ENCODE measurements around the gene ELOVL7. TPM values are rescaled to one million over a fixed set of nuclear protein-coding genes. Genes with fewer than 3 reads are reported as not detected.

ELOVL7 gene
- total RNA-seq, 1 donor from 2014 or later, result 14.5 TPM

DNA sequence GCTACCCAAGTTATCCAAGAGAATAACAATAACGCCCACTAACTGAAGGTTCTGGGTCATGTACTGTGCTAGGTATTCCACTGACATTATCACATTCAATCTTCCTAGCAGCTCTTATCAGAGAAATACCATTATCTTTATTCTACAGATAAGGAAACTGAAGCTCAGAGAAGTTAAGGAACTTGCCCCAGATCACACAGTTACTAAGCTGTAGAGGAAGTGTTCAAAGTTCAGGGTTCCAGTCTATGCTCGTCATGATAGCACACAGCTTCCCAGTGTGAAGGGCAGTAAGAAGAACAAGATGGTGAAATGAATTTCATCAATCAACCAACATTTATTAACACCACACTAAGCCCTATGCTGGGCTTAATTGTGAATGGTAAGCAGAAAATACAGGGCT is 29.6 kb downstream of the ELOVL7 start:
- H3K9me3 Mint-ChIP-seq (ENCODE audit: low read depth), result no peaks in the 10 kb centered on the region
- no peaks in the 10 kb centered on the region for H3K27me3 Mint-ChIP-seq
- peaks cover 1% of the 10 kb centered on the region for H3K36me3 Mint-ChIP-seq (ENCODE audit: insufficient read depth)
- DNase-seq (ENCODE audit: low spot score, unreplicated experiment), result no peak
- H3K4me3 Mint-ChIP-seq (ENCODE audit: low read depth), result no peak overlapping the region
- no peak overlapping the region for H3K27ac Mint-ChIP-seq
- TF ChIP-seq, protein P1, sequence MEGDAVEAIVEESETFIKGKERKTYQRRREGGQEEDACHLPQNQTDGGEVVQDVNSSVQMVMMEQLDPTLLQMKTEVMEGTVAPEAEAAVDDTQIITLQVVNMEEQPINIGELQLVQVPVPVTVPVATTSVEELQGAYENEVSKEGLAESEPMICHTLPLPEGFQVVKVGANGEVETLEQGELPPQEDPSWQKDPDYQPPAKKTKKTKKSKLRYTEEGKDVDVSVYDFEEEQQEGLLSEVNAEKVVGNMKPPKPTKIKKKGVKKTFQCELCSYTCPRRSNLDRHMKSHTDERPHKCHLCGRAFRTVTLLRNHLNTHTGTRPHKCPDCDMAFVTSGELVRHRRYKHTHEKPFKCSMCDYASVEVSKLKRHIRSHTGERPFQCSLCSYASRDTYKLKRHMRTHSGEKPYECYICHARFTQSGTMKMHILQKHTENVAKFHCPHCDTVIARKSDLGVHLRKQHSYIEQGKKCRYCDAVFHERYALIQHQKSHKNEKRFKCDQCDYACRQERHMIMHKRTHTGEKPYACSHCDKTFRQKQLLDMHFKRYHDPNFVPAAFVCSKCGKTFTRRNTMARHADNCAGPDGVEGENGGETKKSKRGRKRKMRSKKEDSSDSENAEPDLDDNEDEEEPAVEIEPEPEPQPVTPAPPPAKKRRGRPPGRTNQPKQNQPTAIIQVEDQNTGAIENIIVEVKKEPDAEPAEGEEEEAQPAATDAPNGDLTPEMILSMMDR (IDR thresholded peaks at IDR 0.05; ENCODE audit: unreplicated experiment), result no peak
- H3K4me1 Mint-ChIP-seq (ENCODE audit: low read depth), result peaks cover 19% of the 10 kb centered on the region

DNA sequence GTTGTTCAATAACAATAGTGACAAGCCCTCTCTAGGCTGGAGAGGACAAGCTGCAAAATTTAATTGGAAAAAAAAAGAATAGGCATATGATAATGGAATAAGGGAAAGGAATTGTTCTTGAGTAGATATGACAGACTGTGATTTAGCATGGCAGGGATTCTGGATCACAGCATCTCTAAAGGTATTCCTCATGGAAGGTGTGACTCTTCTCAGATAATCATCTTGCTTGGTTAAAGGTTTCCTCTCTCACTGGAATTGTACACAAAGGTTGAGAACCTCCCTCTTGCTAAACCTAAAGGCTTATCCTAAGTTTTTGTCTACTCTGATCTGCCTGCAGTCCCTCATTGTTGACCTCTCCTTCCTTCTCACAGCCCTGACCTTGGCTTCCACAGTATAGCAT is 31.6 kb downstream of the ELOVL7 start:
- H3K27ac Mint-ChIP-seq, result no peak overlapping the region
- no peaks in the 10 kb centered on the region for H3K27me3 Mint-ChIP-seq
- TF ChIP-seq, protein P1 (IDR thresholded peaks at IDR 0.05; ENCODE audit: unreplicated experiment), result no peak
- DNase-seq (ENCODE audit: low spot score, unreplicated experiment), result no peak
- H3K9me3 Mint-ChIP-seq (ENCODE audit: low read depth), result no peaks in the 10 kb centered on the region
- peaks cover 1% of the 10 kb centered on the region for H3K36me3 Mint-ChIP-seq (ENCODE audit: insufficient read depth)
- peaks cover 19% of the 10 kb centered on the region for H3K4me1 Mint-ChIP-seq (ENCODE audit: low read depth)
- no peak overlapping the region for H3K4me3 Mint-ChIP-seq (ENCODE audit: low read depth)

DNA sequence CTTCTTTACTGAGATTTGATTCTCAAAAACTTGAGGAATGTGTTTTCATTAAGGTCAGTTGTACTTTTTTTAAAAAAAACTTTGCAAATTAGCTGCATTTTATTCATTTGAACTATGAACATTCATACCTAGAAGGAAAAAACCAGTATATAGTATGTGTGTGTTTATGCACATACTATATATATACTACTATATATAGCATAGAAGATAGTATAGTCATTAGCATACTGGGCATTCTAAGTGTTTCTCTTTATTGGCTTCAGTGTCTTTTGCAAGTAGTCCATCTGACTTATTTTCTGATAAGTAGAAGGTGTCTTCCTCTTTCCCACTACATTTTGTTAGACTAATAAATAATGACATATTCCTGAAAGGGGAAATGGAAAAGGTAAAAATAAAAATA is 33.0 kb downstream of the ELOVL7 start:
- Mint-ChIP-seq H3K27ac (no peak overlapping the region), H3K4me3 (ENCODE audit: low read depth) (no peak overlapping the region), H3K9me3 (ENCODE audit: low read depth) (no peaks in the 10 kb centered on the region), H3K27me3 (no peaks in the 10 kb centered on the region), H3K36me3 (ENCODE audit: insufficient read depth) (peaks cover 3% of the 10 kb centered on the region), H3K4me1 (ENCODE audit: low read depth) (peaks cover 19% of the 10 kb centered on the region)
- TF ChIP-seq, protein P1 (IDR thresholded peaks at IDR 0.05; ENCODE audit: unreplicated experiment), result no peak
- no peak for DNase-seq (ENCODE audit: low spot score, unreplicated experiment)

DNA sequence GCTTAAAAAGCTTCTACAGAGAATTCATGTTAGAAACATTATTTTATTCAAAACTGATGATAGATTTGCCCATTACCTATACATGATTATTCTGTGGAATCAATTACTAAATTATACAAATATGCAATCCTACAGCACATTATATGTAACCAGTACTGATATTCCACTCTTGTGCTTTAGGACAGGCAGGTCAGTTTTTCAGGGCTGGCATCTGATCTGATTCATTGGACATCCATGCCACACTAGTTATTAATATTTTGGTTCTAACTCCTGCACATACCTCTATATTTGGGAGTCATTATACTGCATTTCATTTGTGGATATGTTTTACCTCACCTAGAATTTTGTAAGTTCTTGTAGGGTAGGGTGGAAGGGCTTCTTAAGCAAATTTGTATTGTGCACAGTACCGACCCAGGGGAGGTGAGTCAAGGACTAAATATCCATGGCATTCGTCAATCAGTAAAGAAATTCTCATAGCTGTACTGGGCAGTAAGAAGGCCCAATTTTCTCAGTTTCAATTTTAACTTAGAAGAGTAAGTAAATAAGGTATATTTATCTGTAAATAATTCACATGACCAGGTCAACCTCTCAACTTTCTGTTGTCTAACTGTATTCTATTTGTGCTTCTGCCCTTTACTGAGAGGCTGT is 33.5 kb downstream of the ELOVL7 start:
- TF ChIP-seq, protein P1 (IDR thresholded peaks at IDR 0.05; ENCODE audit: unreplicated experiment), result no peak
- no peak overlapping the region for H3K4me3 Mint-ChIP-seq (ENCODE audit: low read depth)
- peak overlapping the region; percentile 87 for H3K27ac Mint-ChIP-seq

DNA sequence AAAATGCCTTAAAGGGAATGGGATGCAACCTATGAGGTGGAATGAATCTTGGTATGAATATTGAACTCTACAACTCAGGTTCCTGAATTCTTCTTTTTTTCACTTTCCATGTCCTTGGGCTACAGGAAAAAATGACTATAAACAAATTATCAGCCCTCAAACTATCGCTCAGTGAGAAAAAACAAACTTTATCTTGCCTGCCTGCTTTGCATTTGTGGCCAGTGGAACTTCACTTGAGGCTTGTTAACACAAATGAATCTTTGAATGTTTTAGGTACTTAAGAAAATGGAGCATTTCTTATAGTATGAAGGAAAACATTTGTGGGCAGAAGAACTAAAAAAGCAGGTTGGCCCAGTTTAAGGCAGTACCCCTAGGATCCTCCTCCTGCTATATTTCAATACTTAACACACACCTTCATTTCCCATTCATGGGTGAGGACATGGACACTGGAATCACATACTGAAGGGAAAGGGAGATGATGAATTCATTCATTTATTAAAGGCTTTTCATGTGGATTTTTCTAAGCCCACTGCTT is 34.1 kb downstream of the ELOVL7 start:
- Mint-ChIP-seq H3K4me1 (ENCODE audit: low read depth) (peaks cover 17% of the 10 kb centered on the region), H3K9me3 (ENCODE audit: low read depth) (no peaks in the 10 kb centered on the region), H3K4me3 (ENCODE audit: low read depth) (no peak overlapping the region), H3K36me3 (ENCODE audit: insufficient read depth) (peaks cover 1% of the 10 kb centered on the region), H3K27me3 (no peaks in the 10 kb centered on the region), H3K27ac (no peak overlapping the region)
- no peak for DNase-seq (ENCODE audit: low spot score, unreplicated experiment)
- TF ChIP-seq, protein P1 (IDR thresholded peaks at IDR 0.05; ENCODE audit: unreplicated experiment), result no peak

More for the DNA sequence above, 33.5 kb downstream of the ELOVL7 start:
- no peaks in the 10 kb centered on the region for H3K9me3 Mint-ChIP-seq (ENCODE audit: low read depth)
- H3K36me3 Mint-ChIP-seq (ENCODE audit: insufficient read depth), result peaks cover 1% of the 10 kb centered on the region
- peaks cover 17% of the 10 kb centered on the region for H3K4me1 Mint-ChIP-seq (ENCODE audit: low read depth)
- DNase-seq (ENCODE audit: low spot score, unreplicated experiment), result no peak
- no peaks in the 10 kb centered on the region for H3K27me3 Mint-ChIP-seq
